Mesendoderm (in vitro differentiated cells): ENCODE data around the gene PLXNA3.

Experiments
- DNase-seq: peaks from one replicate; pipeline ENCODE4 v3.0.0; 2013
- H2AK5ac ChIP-seq: 2 replicates; pipeline ENCODE4 v1.6.1; 2013; ENCODE audit warnings: low read length, inconsistent platforms
- H2BK120ac ChIP-seq: 2 replicates; pipeline ENCODE4 v1.6.1; 2013; ENCODE audit warnings: low read depth, mild to moderate bottlenecking, low read length, moderate library complexity, mixed read lengths
- H2BK15ac ChIP-seq: replicated peaks from 2 replicates; pipeline ENCODE4 v1.6.1; 2013; ENCODE audit warnings: low read depth, mild to moderate bottlenecking, moderate library complexity
- H2BK5ac ChIP-seq: 2 replicates; pipeline ENCODE4 v1.6.1; 2013; ENCODE audit warnings: low read length, inconsistent platforms
- H3K18ac ChIP-seq: 2 replicates; pipeline ENCODE4 v1.6.1; 2013; ENCODE audit warnings: mild to moderate bottlenecking, low read length, mixed read lengths
- H3K23ac ChIP-seq: one replicate; pipeline ENCODE4 v1.6.1; 2013; ENCODE audit warnings: low read length
- H3K27ac ChIP-seq: 2 replicates; pipeline ENCODE4 v1.5.1; 2013; ENCODE audit warnings: low read depth, mild to moderate bottlenecking, inconsistent platforms, low read length, moderate library complexity
- H3K27me3 ChIP-seq: 2 replicates; pipeline ENCODE4 v1.6.1; 2013; ENCODE audit warnings: low read length, control low read depth, mild to moderate bottlenecking, inconsistent platforms; ENCODE audit not compliant: insufficient read depth, poor library complexity
- H3K36me3 ChIP-seq: 2 replicates; pipeline ENCODE4 v1.6.1; 2013; ENCODE audit warnings: low read length, inconsistent platforms; ENCODE audit not compliant: control insufficient read depth, insufficient read depth
- H3K4ac ChIP-seq: one replicate; pipeline ENCODE4 v1.6.1; 2013; ENCODE audit warnings: low read depth, mild to moderate bottlenecking, low read length, moderate library complexity
- H3K4me1 ChIP-seq: 2 replicates; pipeline ENCODE4 v1.6.1; 2013; ENCODE audit warnings: low read depth, low read length, inconsistent platforms; ENCODE audit not compliant: control insufficient read depth
- H3K4me2 ChIP-seq: 2 replicates; pipeline ENCODE4 v1.6.1; 2013; ENCODE audit warnings: low read length
- H3K4me3 ChIP-seq: 2 replicates; pipeline ENCODE4 v1.5.1; 2013; ENCODE audit warnings: mild to moderate bottlenecking, low read length
- H3K56ac ChIP-seq: one replicate; pipeline ENCODE4 v1.6.1; 2013; ENCODE audit warnings: low read length
- H3K79me1 ChIP-seq: 2 replicates; pipeline ENCODE4 v1.6.1; 2013; ENCODE audit warnings: low read length, inconsistent platforms
- H3K79me2 ChIP-seq: 2 replicates; pipeline ENCODE4 v1.6.1; 2013; ENCODE audit warnings: mild to moderate bottlenecking, low read length; ENCODE audit not compliant: control insufficient read depth, insufficient read depth
- H3K9ac ChIP-seq: 2 replicates; pipeline ENCODE4 v1.6.1; 2013; ENCODE audit warnings: low read length, inconsistent platforms
- H4K5ac ChIP-seq: one replicate; pipeline ENCODE4 v1.6.1; 2013; ENCODE audit warnings: low read length
- H4K8ac ChIP-seq: one replicate; pipeline ENCODE4 v1.6.1; 2013; ENCODE audit warnings: low read depth, mild to moderate bottlenecking, control low read depth, low read length, moderate library complexity
- WGBS: extraction: QIAGEN DNeasy Blood & Tissue Kit; methylation state at CpG from one replicate; pipeline ENCODE4 v1.1.7; 2013; ENCODE audit warnings: low lambda C conversion rate, missing lambda C conversion rate; ENCODE audit not compliant: insufficient coverage; ENCODE audit errors: extremely low coverage; 5-methylcytosine and 5-hydroxymethylcytosine counted together

Gene PLXNA3

GRCh38 chrX:154441564-154441963 is 16.5 kb upstream of the PLXNA3 start:
- H3K9ac ChIP-seq, result no peak overlapping the region
- DNase-seq, result no peak
- H3K23ac ChIP-seq, result no peak overlapping the region
- H3K4ac ChIP-seq, result no peak overlapping the region
- no peak overlapping the region for H3K18ac ChIP-seq
- H4K5ac ChIP-seq, result no peak overlapping the region
- peaks cover 5% of the 10 kb centered on the region for H3K79me1 ChIP-seq
- no peak overlapping the region for H2BK120ac ChIP-seq
- H2AK5ac ChIP-seq, result no peak overlapping the region
- H3K79me2 ChIP-seq, result peaks cover 17% of the 10 kb centered on the region
- no peaks in the 10 kb centered on the region for H3K27me3 ChIP-seq
- no CpG with 5 or more reads among the region's 11 CpGs for WGBS
- no peak overlapping the region for H4K8ac ChIP-seq
- H2BK15ac ChIP-seq, result no peak overlapping the region
- H3K4me2 ChIP-seq, result no peak overlapping the region
- H3K27ac ChIP-seq, result no peak overlapping the region
- H2BK5ac ChIP-seq, result no peak overlapping the region
- H3K4me1 ChIP-seq, result no peaks in the 10 kb centered on the region
- no peak overlapping the region for H3K4me3 ChIP-seq
- no peak overlapping the region for H3K56ac ChIP-seq
- H3K36me3 ChIP-seq, result peaks cover 2% of the 10 kb centered on the region

- Histone ChIP-seq H3K4me2 (no peak overlapping the region), H3K56ac (no peak overlapping the region), H3K4me1 (no peaks in the 10 kb centered on the region), H3K4me3 (no peak overlapping the region), H2AK5ac (no peak overlapping the region), H3K79me1 (peaks cover 5% of the 10 kb centered on the region), H3K27ac (no peak overlapping the region), H3K4ac (no peak overlapping the region), H3K18ac (no peak overlapping the region), H2BK15ac (no peak overlapping the region), H2BK5ac (no peak overlapping the region), H3K36me3 (peaks cover 2% of the 10 kb centered on the region), H3K79me2 (peaks cover 17% of the 10 kb centered on the region), H4K5ac (no peak overlapping the region), H2BK120ac (no peak overlapping the region), H3K27me3 (no peaks in the 10 kb centered on the region), H3K23ac (no peak overlapping the region), H4K8ac (no peak overlapping the region), H3K9ac (no peak overlapping the region)
- no peak for DNase-seq
- no CpG with 5 or more reads among the region's 21 CpGs for WGBS
Measured at GRCh38 chrX:154441984-154442707, 15.9 kb upstream of the PLXNA3 start.

GRCh38 chrX:154443479-154443910 is 14.6 kb upstream of the PLXNA3 start:
- H3K79me1 ChIP-seq, result peaks cover 2% of the 10 kb centered on the region
- WGBS, result no CpG with 5 or more reads among the region's 10 CpGs
- no peak overlapping the region for H2BK120ac ChIP-seq
- peaks cover 7% of the 10 kb centered on the region for H3K79me2 ChIP-seq
- no peak overlapping the region for H3K23ac ChIP-seq
- H2BK15ac ChIP-seq, result no peak overlapping the region
- no peak overlapping the region for H3K18ac ChIP-seq
- H3K4ac ChIP-seq, result no peak overlapping the region
- peak; percentile 35 for DNase-seq
- peak overlapping the region; percentile 79 for H3K56ac ChIP-seq
- H2BK5ac ChIP-seq, result no peak overlapping the region
- no peaks in the 10 kb centered on the region for H3K4me1 ChIP-seq
- no peaks in the 10 kb centered on the region for H3K27me3 ChIP-seq
- peak overlapping the region; percentile 22 for H3K4me2 ChIP-seq
- H3K36me3 ChIP-seq, result peaks cover 2% of the 10 kb centered on the region
- H3K4me3 ChIP-seq, result no peak overlapping the region
- H3K27ac ChIP-seq, result no peak overlapping the region
- H3K9ac ChIP-seq, result peak overlapping the region; percentile 59
- H4K8ac ChIP-seq, result no peak overlapping the region
- no peak overlapping the region for H4K5ac ChIP-seq
- H2AK5ac ChIP-seq, result no peak overlapping the region

GRCh38 chrX:154443992-154444754 is 13.9 kb upstream of the PLXNA3 start, which contains the start of gene FAM50A:
Gene FAM50A, plus strand, starts transcription at chrX:154444141. Its CDS starts 95 bp downstream, at chrX:154444236.
- peak within 1 kb of the TSS; percentile 64 for H3K27ac ChIP-seq
- H3K4me1 ChIP-seq, result no peaks in the 10 kb centered on the region
- H3K18ac ChIP-seq, result no peak within 1 kb of the TSS
- peak within 1 kb of the TSS; percentile 64 for H3K4ac ChIP-seq
- H3K4me2 ChIP-seq, result peak within 1 kb of the TSS; percentile 22
- peak within 1 kb of the TSS; percentile 82 for H3K56ac ChIP-seq
- no peak within 1 kb of the TSS for H2BK120ac ChIP-seq
- peaks cover 2% of the 10 kb centered on the region for H3K36me3 ChIP-seq
- no peaks in the 10 kb centered on the region for H3K27me3 ChIP-seq
- H4K5ac ChIP-seq, result no peak within 1 kb of the TSS
- H2AK5ac ChIP-seq, result no peak within 1 kb of the TSS
- no CpG with 5 or more reads among the region's 94 CpGs for WGBS
- no peaks in the 10 kb centered on the region for H3K79me2 ChIP-seq
- no peak within 1 kb of the TSS for H2BK5ac ChIP-seq
- H3K9ac ChIP-seq, result peak within 1 kb of the TSS; percentile 71
- H2BK15ac ChIP-seq, result no peak within 1 kb of the TSS
- no peaks in the 10 kb centered on the region for H3K79me1 ChIP-seq
- DNase-seq, result peak; percentile 51
- no peak within 1 kb of the TSS for H4K8ac ChIP-seq
- H3K4me3 ChIP-seq, result peak within 1 kb of the TSS; percentile 32
- H3K23ac ChIP-seq, result no peak within 1 kb of the TSS

GRCh38 chrX:154444755-154445246 is 13.3 kb upstream of the PLXNA3 start:
- no peak overlapping the region for H2BK120ac ChIP-seq
- H3K27ac ChIP-seq, result no peak overlapping the region
- H3K79me2 ChIP-seq, result no peaks in the 10 kb centered on the region
- WGBS, result no CpG with 5 or more reads among the region's 13 CpGs
- no peak overlapping the region for H3K4ac ChIP-seq
- peaks cover 2% of the 10 kb centered on the region for H3K36me3 ChIP-seq
- H3K4me2 ChIP-seq, result peak overlapping the region; percentile 11
- no peak overlapping the region for H4K5ac ChIP-seq
- no peak for DNase-seq
- no peaks in the 10 kb centered on the region for H3K4me1 ChIP-seq
- no peak overlapping the region for H2AK5ac ChIP-seq
- H3K56ac ChIP-seq, result peak overlapping the region; percentile 82
- H4K8ac ChIP-seq, result no peak overlapping the region
- H3K4me3 ChIP-seq, result no peak overlapping the region
- H3K27me3 ChIP-seq, result no peaks in the 10 kb centered on the region
- H2BK5ac ChIP-seq, result no peak overlapping the region
- H3K18ac ChIP-seq, result no peak overlapping the region
- H3K23ac ChIP-seq, result no peak overlapping the region
- no peak overlapping the region for H2BK15ac ChIP-seq
- H3K79me1 ChIP-seq, result no peaks in the 10 kb centered on the region
- peak overlapping the region; percentile 71 for H3K9ac ChIP-seq
